ENCODE results near the gene TCF7L1. TPM values are rescaled to one million over a fixed set of nuclear protein-coding genes. Genes with fewer than 3 reads are reported as not detected.

Gene TCF7L1
- total and polyA plus RNA-seq, 9 of the 15 experiments (the other 6 are each of a cell fraction or from before 2014, with no cell fraction given): 0.03 to 0.11 (median 0.07) TPM; not detected in 5

GRCh38 chr2:85354286-85355072 is 221.3 kb downstream of the TCF7L1 start, which contains the start of the genes ELMOD3 and RETSAT (continued):
- TF ChIP-seq MLLT1 (IDR thresholded peaks at IDR 0.05) (no peak), ZFP30 (CRISPR knock-in tag; IDR thresholded peaks at IDR 0.05; ENCODE audit: borderline replicate concordance) (no peak), ILK (tag; IDR thresholded peaks at IDR 0.05; ENCODE audit: borderline replicate concordance, low read depth) (no peak), POLR3G (IDR thresholded peaks at IDR 0.05; ENCODE audit: extremely low read depth, insufficient read length, insufficient replicate concordance) (no peak), ZNF263 (CRISPR knock-in tag; IDR thresholded peaks at IDR 0.05; ENCODE audit: borderline replicate concordance) (peak; percentile 15; the same call in 1 of the 2 replicates), RBM34 (IDR thresholded peaks at IDR 0.05; ENCODE audit: borderline replicate concordance, insufficient read depth, low read length) (no peak), ZNF318 (IDR thresholded peaks at IDR 0.05; ENCODE audit: borderline replicate concordance in 1 of 2, low read depth in 1 of 2) (no peak), STAT5A (IDR thresholded peaks at IDR 0.05; ENCODE audit: borderline replicate concordance, low read length) (no peak), KLF16 (IDR thresholded peaks at IDR 0.05) (peak; percentile 82), HNRNPH1 (optimal IDR thresholded peaks at IDR 0.05; ENCODE audit: low read depth, low read length) (no peak), ZNF436 (CRISPR knock-in tag; IDR thresholded peaks at IDR 0.05) (no peak), RFX1 (IDR thresholded peaks at IDR 0.05) (no peak), NFIC (IDR thresholded peaks at IDR 0.05) (no peak)
- TF ChIP-seq, protein P1, sequence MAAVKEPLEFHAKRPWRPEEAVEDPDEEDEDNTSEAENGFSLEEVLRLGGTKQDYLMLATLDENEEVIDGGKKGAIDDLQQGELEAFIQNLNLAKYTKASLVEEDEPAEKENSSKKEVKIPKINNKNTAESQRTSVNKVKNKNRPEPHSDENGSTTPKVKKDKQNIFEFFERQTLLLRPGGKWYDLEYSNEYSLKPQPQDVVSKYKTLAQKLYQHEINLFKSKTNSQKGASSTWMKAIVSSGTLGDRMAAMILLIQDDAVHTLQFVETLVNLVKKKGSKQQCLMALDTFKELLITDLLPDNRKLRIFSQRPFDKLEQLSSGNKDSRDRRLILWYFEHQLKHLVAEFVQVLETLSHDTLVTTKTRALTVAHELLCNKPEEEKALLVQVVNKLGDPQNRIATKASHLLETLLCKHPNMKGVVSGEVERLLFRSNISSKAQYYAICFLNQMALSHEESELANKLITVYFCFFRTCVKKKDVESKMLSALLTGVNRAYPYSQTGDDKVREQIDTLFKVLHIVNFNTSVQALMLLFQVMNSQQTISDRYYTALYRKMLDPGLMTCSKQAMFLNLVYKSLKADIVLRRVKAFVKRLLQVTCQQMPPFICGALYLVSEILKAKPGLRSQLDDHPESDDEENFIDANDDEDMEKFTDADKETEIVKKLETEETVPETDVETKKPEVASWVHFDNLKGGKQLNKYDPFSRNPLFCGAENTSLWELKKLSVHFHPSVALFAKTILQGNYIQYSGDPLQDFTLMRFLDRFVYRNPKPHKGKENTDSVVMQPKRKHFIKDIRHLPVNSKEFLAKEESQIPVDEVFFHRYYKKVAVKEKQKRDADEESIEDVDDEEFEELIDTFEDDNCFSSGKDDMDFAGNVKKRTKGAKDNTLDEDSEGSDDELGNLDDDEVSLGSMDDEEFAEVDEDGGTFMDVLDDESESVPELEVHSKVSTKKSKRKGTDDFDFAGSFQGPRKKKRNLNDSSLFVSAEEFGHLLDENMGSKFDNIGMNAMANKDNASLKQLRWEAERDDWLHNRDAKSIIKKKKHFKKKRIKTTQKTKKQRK (IDR thresholded peaks at IDR 0.05; ENCODE audit: borderline replicate concordance, low read depth, low read length): no peak

All from K562 (cell line).